Measurements from ENCODE around the gene SLC26A1.

DNA sequence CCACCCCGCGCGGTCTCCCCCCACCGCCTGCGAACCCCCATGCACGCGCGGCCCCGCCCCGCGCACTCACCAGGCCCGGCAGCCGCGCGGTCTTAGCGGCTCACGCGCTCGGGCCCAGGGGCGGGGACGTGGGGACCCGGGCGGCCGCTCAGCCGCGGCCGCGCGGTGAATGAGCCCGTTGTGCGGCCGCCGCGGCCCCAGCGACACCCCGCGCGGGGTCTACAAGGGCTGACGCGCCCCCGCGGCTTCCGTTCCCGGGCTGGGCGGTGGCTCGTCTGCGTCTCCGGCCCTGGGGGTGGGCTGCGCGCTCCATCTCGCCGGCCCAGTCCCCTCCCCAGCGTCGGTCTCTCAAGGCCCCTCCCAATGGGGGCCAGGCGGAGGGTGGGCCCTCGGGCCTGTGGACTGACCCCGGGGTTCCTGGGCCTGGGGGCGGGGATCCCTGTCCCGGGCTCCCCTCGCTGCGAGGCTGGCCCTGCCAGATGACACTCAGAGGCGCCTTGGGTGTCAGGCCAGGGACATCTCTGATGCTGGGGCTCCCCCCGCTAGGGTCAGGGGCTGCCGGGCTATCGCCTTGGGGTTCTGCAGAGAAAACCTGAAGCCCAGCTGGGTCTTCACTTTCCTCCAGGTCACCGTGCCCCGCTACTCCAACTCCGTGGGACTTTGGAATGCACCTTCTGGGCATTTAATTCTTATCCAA, 4.3 kb upstream of the SLC26A1 start:
- TF ChIP-seq EZH2 (IDR thresholded peaks at IDR 0.05; ENCODE audit: borderline replicate concordance, low read length) (no peak), CTCF (IDR thresholded peaks at IDR 0.05; ENCODE audit: low read length) (no peak)
